Uterus (tissue), 4 donors: ENCODE results near the gene MR1. TPM values are rescaled to one million over a fixed set of nuclear protein-coding genes. Genes with fewer than 3 reads are reported as not detected.

Experiments
- DNase-seq, 2 donors: peaks; one replicate each; pipeline ENCODE4 v3.0.0-alpha.2; 2019 to 2020
- H3K27ac ChIP-seq, 2 donors: fragments of 200-600 bp; sonication (generic); 1 replicate in 1 of 2; 2 replicates in 1 of 2; pipeline ENCODE4 v1.5.1; 2016 to 2018
- H3K27me3 ChIP-seq, 2 donors: fragments of 200-600 bp; sonication (generic); one replicate each; pipeline ENCODE4 v1.5.1; 2018 to 2019; ENCODE audit warnings: control low read depth in 1 of 2
- H3K36me3 ChIP-seq, 2 donors: fragments of 200-600 bp; sonication (generic); one replicate each; pipeline ENCODE4 v1.5.1; 2019; ENCODE audit warnings: control low read depth in 1 of 2
- H3K4me1 ChIP-seq, 2 donors: fragments of 200-600 bp; sonication (generic); one replicate each; pipeline ENCODE4 v1.5.1; 2018 to 2019; ENCODE audit warnings: control low read depth in 1 of 2
- H3K4me3 ChIP-seq, 2 donors: fragments of 200-600 bp; sonication (generic); 1 replicate in 1 of 2; 2 replicates in 1 of 2; pipeline ENCODE4 v1.5.1; 2018 to 2019; ENCODE audit warnings: mild to moderate bottlenecking in 1 of 2
- H3K9me3 ChIP-seq, 2 donors: fragments of 200-600 bp; sonication (generic); one replicate each; pipeline ENCODE4 v1.5.1; 2019; ENCODE audit warnings: control low read depth in 1 of 2
- CTCF ChIP-seq, 4 experiments: fragments of 200-600 bp in 2 of 4; fragments of 450-650 bp in 2 of 4; sonication (generic) in 2 of 4; IDR thresholded peaks; one replicate each; pipeline ENCODE4 v1.5.1; 2016 to 2019; ENCODE audit warnings: antibody characterized with exemption in 4 of 4, mild to moderate bottlenecking in 2 of 4, moderate library complexity in 1 of 4
- POLR2A ChIP-seq, 2 donors: fragments of 450-650 bp; IDR thresholded peaks; one replicate each; pipeline ENCODE4 v1.6.1; 2016; ENCODE audit warnings: antibody characterized with exemption in 2 of 2, mild to moderate bottlenecking in 1 of 2, moderate library complexity in 1 of 2
- intact Hi-C: fragments of 100-400 bp; cut with DNase I; formaldehyde crosslinking; loops from one replicate; pipeline ENCODE4 v1.15.1; 2023; ENCODE audit warnings: low total_unique reads
- total RNA-seq, 4 donors: library from RNA; depleted of rRNA in 3 of 4; stranded (reverse); fragments of >200 nt in 3 of 4; gene quantifications; one replicate each; pipeline versions ENCODE4 v1.1.0 to v1.2.4, GENCODE V29; 2014 to 2023
- donor health status: DM: yes; HTN: yes; CAD: no.

Gene MR1
- total RNA-seq, 4 donors from 2014 or later: 13.8 to 29.7 (median 16.2) TPM

- TF ChIP-seq CTCF (IDR thresholded peaks at IDR 0.05) (no peak), POLR2A (IDR thresholded peaks at IDR 0.05) (no peak)
- intact Hi-C loops: no loop called here
- Histone ChIP-seq H3K9me3 (no peaks in the 10 kb centered on the region), H3K4me1 (peaks cover 0 to 5% of the 10 kb centered on the region in 2 donors), H3K36me3 (no peaks in the 10 kb centered on the region), H3K27ac (no peak overlapping the region), H3K4me3 (no peak overlapping the region), H3K27me3 (no peaks in the 10 kb centered on the region)
- no peak for DNase-seq
These were observed 32.5 kb upstream of the MR1 start for GRCh38 chr1:181001091-181001780.

DNA sequence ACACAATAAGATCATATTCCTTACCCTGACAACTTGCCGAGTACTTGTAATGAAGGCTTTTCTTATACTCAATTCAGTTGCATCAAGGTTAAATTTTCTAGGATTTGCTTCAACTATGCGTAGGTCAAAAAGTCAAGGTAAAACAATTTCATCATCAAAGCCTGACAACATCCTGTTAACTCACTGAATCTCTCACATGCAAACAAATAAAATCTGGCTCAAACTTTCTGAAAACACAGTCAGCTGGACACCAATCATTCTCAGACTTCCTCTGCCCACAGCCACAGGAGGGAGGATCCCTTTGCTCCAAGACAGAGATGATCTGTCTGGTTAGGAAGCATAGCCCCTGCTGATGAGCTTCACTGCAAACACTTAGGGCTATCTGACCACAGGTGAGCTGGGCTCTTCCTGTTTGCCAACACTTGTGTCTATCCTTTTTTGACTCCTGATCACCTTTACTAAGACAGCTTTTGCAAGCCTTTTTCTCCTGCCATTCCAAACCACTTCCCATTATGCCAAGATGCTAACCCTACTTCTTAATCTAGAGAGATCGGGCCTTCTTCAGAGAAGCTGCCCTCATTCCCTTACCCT, 31.1 kb upstream of the MR1 start:
- Histone ChIP-seq H3K36me3 (no peaks in the 10 kb centered on the region), H3K27me3 (no peaks in the 10 kb centered on the region), H3K27ac (no peak overlapping the region), H3K4me3 (no peak overlapping the region), H3K4me1 (peaks cover 0 to 5% of the 10 kb centered on the region in 2 donors), H3K9me3 (no peaks in the 10 kb centered on the region)
- intact Hi-C loops: no loop called here
- DNase-seq: no peak
- no peak for TF ChIP-seq POLR2A (IDR thresholded peaks at IDR 0.05)
- no peak for TF ChIP-seq CTCF (IDR thresholded peaks at IDR 0.05)

DNA sequence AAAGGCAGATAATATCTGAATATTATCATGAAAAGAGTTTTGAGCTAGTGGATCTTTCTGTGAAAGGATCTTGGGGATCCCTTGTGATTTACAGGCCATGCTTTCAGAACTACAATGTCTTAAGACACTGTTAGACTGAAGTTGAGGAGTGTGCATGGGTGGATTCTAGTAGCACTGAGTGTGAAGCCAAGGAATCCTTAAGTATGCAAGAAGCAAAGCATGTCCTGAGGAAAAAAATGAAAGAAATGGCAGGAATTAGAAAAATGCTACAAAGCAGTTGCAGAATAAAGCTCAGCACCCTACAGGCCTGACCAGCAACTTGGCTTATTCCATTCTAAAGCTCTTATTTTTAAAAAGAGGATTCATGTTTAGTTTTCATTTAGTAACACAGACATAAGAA, 23.0 kb upstream of the MR1 start:
- no peaks in the 10 kb centered on the region for H3K9me3 ChIP-seq
- H3K4me3 ChIP-seq: no peak overlapping the region
- H3K27me3 ChIP-seq: no peaks in the 10 kb centered on the region
- no peak for TF ChIP-seq POLR2A (IDR thresholded peaks at IDR 0.05)
- no peak for TF ChIP-seq CTCF (IDR thresholded peaks at IDR 0.05)
- DNase-seq: no peak
- intact Hi-C loops: no loop called here
- peak overlapping the region in 1 of 2 donors; percentile 34 for H3K27ac ChIP-seq
- H3K4me1 ChIP-seq: peaks cover 0 to 3% of the 10 kb centered on the region in 2 donors
- no peaks in the 10 kb centered on the region for H3K36me3 ChIP-seq

- Histone ChIP-seq H3K36me3 (no peaks in the 10 kb centered on the region), H3K27ac (peak overlapping the region in 1 of 2 donors; percentile 34), H3K4me1 (peaks cover 0 to 3% of the 10 kb centered on the region in 2 donors), H3K9me3 (no peaks in the 10 kb centered on the region), H3K27me3 (no peaks in the 10 kb centered on the region), H3K4me3 (no peak overlapping the region)
- no peak for DNase-seq
- TF ChIP-seq POLR2A (IDR thresholded peaks at IDR 0.05) (no peak), CTCF (IDR thresholded peaks at IDR 0.05) (no peak)
- intact Hi-C loops: no loop called here
These were observed 22.2 kb upstream of the MR1 start for GRCh38 chr1:181011301-181012202.
